Measurements from ENCODE around the gene TYW1. TPM values are rescaled to one million over a fixed set of nuclear protein-coding genes. Genes with fewer than 3 reads are reported as not detected.
"Not testable (repeated sequence)": the region's sequence is repeated elsewhere in the genome, so short reads cannot be mapped to it uniquely, and the experiment has no call there.

Gene TYW1
- polyA plus RNA-seq, 4 donors: 3.4 to 18.8 (median 8.1) TPM

DNA sequence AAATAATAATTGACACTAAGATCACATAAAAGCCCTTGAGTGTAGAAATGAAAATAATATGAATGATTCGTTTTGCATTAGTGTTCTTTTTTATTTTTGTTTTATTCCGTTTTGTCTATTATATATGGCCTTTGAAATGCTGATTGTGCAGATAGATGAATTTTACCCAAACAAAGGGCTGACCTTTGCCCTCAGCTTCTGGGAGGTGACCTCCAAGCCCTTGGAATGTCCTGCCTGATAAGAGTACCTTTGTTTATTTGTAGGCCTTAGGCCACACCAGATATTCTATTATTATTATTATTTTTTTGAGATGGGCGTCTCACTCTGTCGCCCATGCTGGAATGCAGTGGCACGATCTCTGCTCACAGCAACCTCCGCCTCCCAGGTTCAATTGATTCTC, 230.3 kb downstream of the TYW1 start:
- not testable (repeated sequence) for H3K4me3 ChIP-seq (ENCODE audit: low read depth in 1 of 3, low read length in 3 of 3); H3K9me3 ChIP-seq (ENCODE audit: control insufficient read depth in 2 of 2, insufficient read depth in 1 of 2, low read depth in 1 of 2, low read length in 1 of 2); H3K4me1 ChIP-seq (ENCODE audit: control insufficient read depth in 3 of 3, insufficient read depth in 2 of 3, low read depth in 1 of 3, low read length in 2 of 3); DNase-seq; H3K27ac ChIP-seq (ENCODE audit: low read depth in 1 of 3, low read length in 2 of 3); H3K27me3 ChIP-seq (ENCODE audit: control insufficient read depth in 3 of 3, insufficient read depth in 3 of 3, low read length in 3 of 3); FAIRE-seq; H3K36me3 ChIP-seq (ENCODE audit: control insufficient read depth in 3 of 3, insufficient read depth in 2 of 3, low read depth in 1 of 3, low read length in 3 of 3)
- WGBS, 3 donors: 96 to 98% (median 96%) methylated on average over 5 to 6 of the region's 6 CpGs

DNA sequence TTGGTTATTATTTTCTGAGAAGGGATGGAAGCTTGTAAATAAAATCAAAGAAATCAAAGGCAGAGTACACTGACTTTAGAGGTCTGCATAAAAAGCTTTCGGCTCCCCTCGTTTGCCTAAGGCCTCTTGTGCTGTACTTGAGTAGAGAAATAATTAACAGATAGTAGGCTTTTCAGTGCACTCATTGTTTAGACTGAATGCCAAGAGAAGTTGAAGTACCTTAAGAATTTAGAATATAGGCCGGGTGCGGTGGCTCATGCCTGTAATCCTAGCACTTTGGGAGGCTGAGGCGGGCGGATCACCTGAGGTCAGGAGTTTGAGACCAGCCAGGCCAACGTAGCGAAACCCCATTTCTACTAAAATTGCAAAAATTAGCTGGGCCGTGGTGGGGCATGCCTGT, 232.4 kb downstream of the TYW1 start:
- H3K9me3 ChIP-seq (ENCODE audit: control insufficient read depth in 2 of 2, insufficient read depth in 1 of 2, low read depth in 1 of 2, low read length in 1 of 2); H3K36me3 ChIP-seq (ENCODE audit: control insufficient read depth in 3 of 3, insufficient read depth in 2 of 3, low read depth in 1 of 3, low read length in 3 of 3); FAIRE-seq; H3K4me3 ChIP-seq (ENCODE audit: low read depth in 1 of 3, low read length in 3 of 3); DNase-seq; H3K27ac ChIP-seq (ENCODE audit: low read depth in 1 of 3, low read length in 2 of 3); H3K4me1 ChIP-seq (ENCODE audit: control insufficient read depth in 3 of 3, insufficient read depth in 2 of 3, low read depth in 1 of 3, low read length in 2 of 3); H3K27me3 ChIP-seq (ENCODE audit: control insufficient read depth in 3 of 3, insufficient read depth in 3 of 3, low read length in 3 of 3): not testable (repeated sequence)
- 94 to 97% (median 96%) methylated on average over 9 of the region's 9 CpGs for WGBS, 3 donors

- WGBS, 3 donors: 68 to 89% (median 82%) methylated on average over 1 of the region's 1 CpG
Measured at GRCh38 chr7:67230029-67230428, 233.4 kb downstream of the TYW1 start.

DNA sequence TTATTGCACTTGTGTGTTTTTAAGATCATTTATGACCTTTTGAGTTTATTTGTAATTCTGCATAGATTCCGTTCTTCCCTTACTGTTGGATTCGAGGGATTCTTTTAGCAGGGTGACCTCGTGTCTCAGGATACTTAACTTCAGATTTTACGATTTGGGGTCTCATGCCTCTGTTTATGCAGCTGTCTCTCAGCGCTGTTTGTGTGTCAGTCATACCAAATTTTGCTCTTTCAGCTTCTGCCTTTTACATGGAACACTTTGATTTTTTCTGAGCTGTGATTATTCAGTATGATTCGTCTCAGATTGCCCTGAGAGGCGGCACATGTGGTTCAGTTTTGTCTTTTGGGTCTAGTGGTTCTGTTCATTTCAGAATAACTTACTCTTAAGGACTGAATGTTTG, 236.9 kb downstream of the TYW1 start:
- H3K9me3 ChIP-seq (ENCODE audit: control insufficient read depth in 2 of 2, insufficient read depth in 1 of 2, low read depth in 1 of 2, low read length in 1 of 2); H3K36me3 ChIP-seq (ENCODE audit: control insufficient read depth in 3 of 3, insufficient read depth in 2 of 3, low read depth in 1 of 3, low read length in 3 of 3); H3K27me3 ChIP-seq (ENCODE audit: control insufficient read depth in 3 of 3, insufficient read depth in 3 of 3, low read length in 3 of 3); FAIRE-seq; DNase-seq; H3K4me3 ChIP-seq (ENCODE audit: low read depth in 1 of 3, low read length in 3 of 3); H3K27ac ChIP-seq (ENCODE audit: low read depth in 1 of 3, low read length in 2 of 3); H3K4me1 ChIP-seq (ENCODE audit: control insufficient read depth in 3 of 3, insufficient read depth in 2 of 3, low read depth in 1 of 3, low read length in 2 of 3): not testable (repeated sequence)
- 93 to 95% (median 95%) methylated on average over 5 to 7 of the region's 7 CpGs for WGBS, 3 donors

More at GRCh38 chr7:67230029-67230428, 233.4 kb downstream of the TYW1 start:
- H3K4me3 ChIP-seq (ENCODE audit: low read depth in 1 of 3, low read length in 3 of 3); H3K27ac ChIP-seq (ENCODE audit: low read depth in 1 of 3, low read length in 2 of 3); DNase-seq; H3K4me1 ChIP-seq (ENCODE audit: control insufficient read depth in 3 of 3, insufficient read depth in 2 of 3, low read depth in 1 of 3, low read length in 2 of 3); H3K27me3 ChIP-seq (ENCODE audit: control insufficient read depth in 3 of 3, insufficient read depth in 3 of 3, low read length in 3 of 3); H3K36me3 ChIP-seq (ENCODE audit: control insufficient read depth in 3 of 3, insufficient read depth in 2 of 3, low read depth in 1 of 3, low read length in 3 of 3); H3K9me3 ChIP-seq (ENCODE audit: control insufficient read depth in 2 of 2, insufficient read depth in 1 of 2, low read depth in 1 of 2, low read length in 1 of 2); FAIRE-seq: not testable (repeated sequence)

DNA sequence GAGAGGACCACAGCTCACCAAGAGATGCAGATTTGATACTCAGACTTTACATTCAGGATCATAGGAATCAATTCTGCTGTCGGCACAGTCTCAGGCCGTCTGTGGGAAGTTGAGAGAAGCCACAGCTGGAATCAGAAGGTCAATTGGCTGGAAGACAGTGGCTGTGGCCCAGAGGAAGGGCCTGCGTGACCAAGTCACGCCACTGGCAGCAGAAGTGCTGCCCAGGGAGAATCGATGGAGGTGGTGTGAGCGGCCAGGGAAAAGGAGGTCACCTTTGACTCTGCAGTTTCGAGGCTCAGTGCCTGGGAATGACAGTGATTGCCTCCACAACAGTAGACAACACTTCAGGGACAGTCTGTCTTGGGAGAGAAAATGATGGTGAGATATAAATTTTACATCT, 239.6 kb downstream of the TYW1 start:
- not testable (repeated sequence) for H3K27me3 ChIP-seq (ENCODE audit: control insufficient read depth in 3 of 3, insufficient read depth in 3 of 3, low read length in 3 of 3); DNase-seq; H3K4me3 ChIP-seq (ENCODE audit: low read depth in 1 of 3, low read length in 3 of 3); FAIRE-seq; H3K4me1 ChIP-seq (ENCODE audit: control insufficient read depth in 3 of 3, insufficient read depth in 2 of 3, low read depth in 1 of 3, low read length in 2 of 3); H3K9me3 ChIP-seq (ENCODE audit: control insufficient read depth in 2 of 2, insufficient read depth in 1 of 2, low read depth in 1 of 2, low read length in 1 of 2); H3K36me3 ChIP-seq (ENCODE audit: control insufficient read depth in 3 of 3, insufficient read depth in 2 of 3, low read depth in 1 of 3, low read length in 3 of 3); H3K27ac ChIP-seq (ENCODE audit: low read depth in 1 of 3, low read length in 2 of 3)
- WGBS, 3 donors: 79 to 95% (median 83%) methylated on average over 7 of the region's 7 CpGs

DNA sequence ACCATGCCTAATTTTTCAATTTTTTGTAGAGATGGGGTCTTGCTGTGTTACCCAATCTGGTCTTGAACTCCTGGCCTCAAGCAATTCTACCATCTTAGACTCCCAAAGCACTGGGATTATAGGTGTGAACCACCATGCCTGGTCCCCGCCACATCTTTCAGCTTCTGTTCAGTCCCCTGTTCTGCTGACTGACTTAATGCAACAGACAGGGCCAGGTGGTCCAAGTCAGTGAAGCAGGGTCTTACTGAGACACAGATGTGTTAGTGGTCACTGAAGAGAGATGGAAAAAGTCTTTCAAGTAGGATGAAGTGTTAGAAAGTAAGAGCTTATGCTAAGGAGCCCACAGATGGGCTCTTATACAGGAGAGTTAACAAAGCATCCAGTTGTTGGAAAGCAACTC, 246.2 kb downstream of the TYW1 start:
- H3K27me3 ChIP-seq (ENCODE audit: control insufficient read depth in 3 of 3, insufficient read depth in 3 of 3, low read length in 3 of 3); FAIRE-seq; H3K4me1 ChIP-seq (ENCODE audit: control insufficient read depth in 3 of 3, insufficient read depth in 2 of 3, low read depth in 1 of 3, low read length in 2 of 3); H3K4me3 ChIP-seq (ENCODE audit: low read depth in 1 of 3, low read length in 3 of 3); H3K36me3 ChIP-seq (ENCODE audit: control insufficient read depth in 3 of 3, insufficient read depth in 2 of 3, low read depth in 1 of 3, low read length in 3 of 3); H3K27ac ChIP-seq (ENCODE audit: low read depth in 1 of 3, low read length in 2 of 3); H3K9me3 ChIP-seq (ENCODE audit: control insufficient read depth in 2 of 2, insufficient read depth in 1 of 2, low read depth in 1 of 2, low read length in 1 of 2); DNase-seq: not testable (repeated sequence)
- WGBS, 3 donors: 94 to 100% (median 98%) methylated on average over 1 of the region's 1 CpG

- not testable (repeated sequence) for FAIRE-seq; H3K36me3 ChIP-seq (ENCODE audit: control insufficient read depth in 3 of 3, insufficient read depth in 2 of 3, low read depth in 1 of 3, low read length in 3 of 3); H3K4me3 ChIP-seq (ENCODE audit: low read depth in 1 of 3, low read length in 3 of 3); H3K4me1 ChIP-seq (ENCODE audit: control insufficient read depth in 3 of 3, insufficient read depth in 2 of 3, low read depth in 1 of 3, low read length in 2 of 3); DNase-seq; H3K27me3 ChIP-seq (ENCODE audit: control insufficient read depth in 3 of 3, insufficient read depth in 3 of 3, low read length in 3 of 3); H3K27ac ChIP-seq (ENCODE audit: low read depth in 1 of 3, low read length in 2 of 3)
- peaks cover 0 to 18% of the 10 kb centered on the region in 2 donors for H3K9me3 ChIP-seq (ENCODE audit: control insufficient read depth in 2 of 2, insufficient read depth in 1 of 2, low read depth in 1 of 2, low read length in 1 of 2)
- WGBS, 3 donors: 95 to 99% (median 96%) methylated on average over 4 of the region's 5 CpGs
Measured at GRCh38 chr7:67248364-67248763, 251.7 kb downstream of the TYW1 start.

- no peaks in the 10 kb centered on the region for H3K36me3 ChIP-seq (ENCODE audit: control insufficient read depth in 3 of 3, insufficient read depth in 2 of 3, low read depth in 1 of 3, low read length in 3 of 3)
- H3K4me3 ChIP-seq (ENCODE audit: low read depth in 1 of 3, low read length in 3 of 3): no peak overlapping the region
- DNase-seq (no peak), FAIRE-seq (no peak)
- H3K27ac ChIP-seq (ENCODE audit: low read depth in 1 of 3, low read length in 2 of 3): no peak overlapping the region
- H3K9me3 ChIP-seq (ENCODE audit: control insufficient read depth in 2 of 2, insufficient read depth in 1 of 2, low read depth in 1 of 2, low read length in 1 of 2): peaks cover 0 to 19% of the 10 kb centered on the region in 2 donors
- no peaks in the 10 kb centered on the region for H3K27me3 ChIP-seq (ENCODE audit: control insufficient read depth in 3 of 3, insufficient read depth in 3 of 3, low read length in 3 of 3)
- 90 to 100% (median 100%) methylated on average over 1 of the region's 1 CpG for WGBS, 3 donors
- H3K4me1 ChIP-seq (ENCODE audit: control insufficient read depth in 3 of 3, insufficient read depth in 2 of 3, low read depth in 1 of 3, low read length in 2 of 3): no peaks in the 10 kb centered on the region
Measured at GRCh38 chr7:67251986-67252558, 255.4 kb downstream of the TYW1 start.

GRCh38 chr7:67255076-67255475, 258.4 kb downstream of the TYW1 start:
- DNase-seq; H3K4me3 ChIP-seq (ENCODE audit: low read depth in 1 of 3, low read length in 3 of 3); H3K27me3 ChIP-seq (ENCODE audit: control insufficient read depth in 3 of 3, insufficient read depth in 3 of 3, low read length in 3 of 3); FAIRE-seq; H3K27ac ChIP-seq (ENCODE audit: low read depth in 1 of 3, low read length in 2 of 3); H3K4me1 ChIP-seq (ENCODE audit: control insufficient read depth in 3 of 3, insufficient read depth in 2 of 3, low read depth in 1 of 3, low read length in 2 of 3); H3K36me3 ChIP-seq (ENCODE audit: control insufficient read depth in 3 of 3, insufficient read depth in 2 of 3, low read depth in 1 of 3, low read length in 3 of 3): not testable (repeated sequence)
- 86 to 100% (median 91%) methylated on average over 2 of the region's 3 CpGs for WGBS, 3 donors
- H3K9me3 ChIP-seq (ENCODE audit: control insufficient read depth in 2 of 2, insufficient read depth in 1 of 2, low read depth in 1 of 2, low read length in 1 of 2): peaks cover 0 to 19% of the 10 kb centered on the region in 2 donors
